GM18909 (cell line): ENCODE measurements around the gene FGD3.
"Not testable (repeated sequence)": the region's sequence is repeated elsewhere in the genome, so short reads cannot be mapped to it uniquely, and the experiment has no call there.

Experiments
- ATAC-seq: cut with Tn5 transposase; IDR thresholded peaks from one replicate; pipeline ENCODE4 v1.9.1; 2021; ENCODE audit warnings: mild to moderate bottlenecking; ENCODE audit not compliant: unreplicated experiment, poor library complexity

FGD3 gene

GRCh38 chr9:93004561-93004960 is 57.2 kb downstream of the FGD3 start:
- ATAC-seq, result no peak

- no peak for ATAC-seq
These were observed 58.6 kb downstream of the FGD3 start for GRCh38 chr9:93005876-93006275.

- no peak for ATAC-seq
These were observed 60.3 kb downstream of the FGD3 start for GRCh38 chr9:93007529-93008058.

GRCh38 chr9:93008457-93008856 is 61.1 kb downstream of the FGD3 start:
- no peak for ATAC-seq

GRCh38 chr9:93009337-93010015 is 62.2 kb downstream of the FGD3 start:
- ATAC-seq, result no peak

- no peak for ATAC-seq
These were observed 62.7 kb downstream of the FGD3 start for GRCh38 chr9:93010056-93010455.

- ATAC-seq, result no peak
These were observed 63.4 kb downstream of the FGD3 start for GRCh38 chr9:93010704-93011103.

GRCh38 chr9:93011114-93011513 is 63.8 kb downstream of the FGD3 start:
- ATAC-seq, result no peak

- no peak for ATAC-seq
These were observed 65.9 kb downstream of the FGD3 start for GRCh38 chr9:93012963-93013855.

GRCh38 chr9:93013856-93014582 is 66.7 kb downstream of the FGD3 start:
- no peak for ATAC-seq

- not testable (repeated sequence) for ATAC-seq
These were observed 67.9 kb downstream of the FGD3 start for GRCh38 chr9:93015190-93015589.

GRCh38 chr9:93017621-93018020 is 70.3 kb downstream of the FGD3 start:
- no peak for ATAC-seq

- ATAC-seq, result no peak
These were observed 72.8 kb downstream of the FGD3 start for GRCh38 chr9:93020151-93020550.

GRCh38 chr9:93020771-93021670 is 73.7 kb downstream of the FGD3 start:
- no peak for ATAC-seq

GRCh38 chr9:93022066-93022465 is 74.7 kb downstream of the FGD3 start:
- no peak for ATAC-seq

GRCh38 chr9:93022721-93023520 is 75.6 kb downstream of the FGD3 start:
- ATAC-seq, result no peak

GRCh38 chr9:93023521-93023815 is 76.1 kb downstream of the FGD3 start:
- no peak for ATAC-seq

- no peak for ATAC-seq
These were observed 77.3 kb downstream of the FGD3 start for GRCh38 chr9:93024646-93024910.

GRCh38 chr9:93024986-93025630 is 77.8 kb downstream of the FGD3 start:
- ATAC-seq, result no peak
